Body of pancreas (tissue), 4 donors: ENCODE measurements around the gene KBTBD3. TPM values are rescaled to one million over a fixed set of nuclear protein-coding genes. Genes with fewer than 3 reads are reported as not detected.

Experiments used
- ATAC-seq: fragments of 150-250 bp; one replicate; pipeline ENCODE4 v1.9.1; 2016
- DNase-seq, 4 donors: peaks; one replicate each; pipeline ENCODE4 v3.0.0-alpha.2; 2019
- H3K27ac ChIP-seq, 4 donors: fragments of 200-600 bp; sonication (generic); 1 replicate in 3 of 4; 2 replicates in 1 of 4; pipeline versions ENCODE4 v1.5.1 to v1.6.1; 2016 to 2019; ENCODE audit warnings: mild to moderate bottlenecking in 1 of 4, mixed read lengths in 1 of 4, moderate library complexity in 1 of 4
- H3K27me3 ChIP-seq, 2 donors: fragments of 200-600 bp; sonication (generic); one replicate each; pipeline ENCODE4 v1.6.0; 2016; ENCODE audit warnings: mild to moderate bottlenecking in 1 of 2
- H3K36me3 ChIP-seq, 2 donors: fragments of 200-600 bp; sonication (generic); replicated peaks in 1 of 2; 2 replicates each; pipeline ENCODE4 v1.5.1; 2016; ENCODE audit warnings: low read depth in 2 of 2; ENCODE audit not compliant: insufficient read depth in 1 of 2
- H3K4me1 ChIP-seq: fragments of 200-600 bp; sonication (generic); one replicate; pipeline ENCODE4 v1.6.0; 2016
- H3K4me3 ChIP-seq, 2 donors: fragments of 200-600 bp; sonication (generic); 1 replicate in 1 of 2; 2 replicates in 1 of 2; pipeline ENCODE4 v1.5.1; 2016 to 2019
- H3K9me3 ChIP-seq, 3 donors: fragments of 200-600 bp; sonication (generic); 1 replicate in 2 of 3; 2 replicates in 1 of 3; pipeline ENCODE4 v1.5.1; 2016
- CTCF ChIP-seq, 7 experiments: fragments of 450-650 bp in 4 of 7; fragments of 200-600 bp in 3 of 7; sonication (generic) in 3 of 7; IDR thresholded peaks; one replicate each; pipeline ENCODE4 v1.5.1; 2016 to 2019; ENCODE audit warnings: antibody characterized with exemption in 7 of 7
- POLR2A ChIP-seq, 3 donors: fragments of 450-650 bp; IDR thresholded peaks; one replicate each; pipeline ENCODE4 v1.6.1; 2016; ENCODE audit warnings: antibody characterized with exemption in 3 of 3, mild to moderate bottlenecking in 2 of 3
- WGBS, 2 donors: methylation state at CpG; one replicate each; pipeline ENCODE4 v1.1.5; 2017; 5-methylcytosine and 5-hydroxymethylcytosine counted together
- intact Hi-C: fragments of 100-400 bp; cut with DNase I; formaldehyde crosslinking; loops from one replicate; pipeline ENCODE4 v1.15.1; 2023
- total RNA-seq, 2 donors: library from RNA; depleted of rRNA; stranded (reverse); fragments of >200 nt; gene quantifications; one replicate each; pipeline ENCODE4 v1.1.0, GENCODE V29; 2016

The KBTBD3 gene
- total RNA-seq, 2 donors from 2014 or later: 2.0 to 5.7 TPM

- DNase-seq (no peak), ATAC-seq (no peak)
- intact Hi-C loops: no loop called here
- Histone ChIP-seq H3K4me3 (no peak overlapping the region), H3K9me3 (no peaks in the 10 kb centered on the region), H3K4me1 (no peaks in the 10 kb centered on the region), H3K27ac (no peak overlapping the region), H3K36me3 (no peaks in the 10 kb centered on the region), H3K27me3 (no peaks in the 10 kb centered on the region)
- TF ChIP-seq POLR2A (IDR thresholded peaks at IDR 0.05) (no peak), CTCF (IDR thresholded peaks at IDR 0.05) (no peak)
- WGBS, 2 donors: 90 to 96% methylated on average over 4 of the region's 4 CpGs
Measured at GRCh38 chr11:106001304-106002012, 75.7 kb downstream of the KBTBD3 start.

Other genes with a start within 250 kb of the KBTBD3 start
- gene MSANTD4, start 55.1 kb downstream of the KBTBD3 start, total RNA-seq: 10 to 100 TPM in 1 of 2 donors, 1 to 10 TPM in 1; 4.9 to 19.5 TPM
- gene AASDHPPT, start 315 bp upstream of the KBTBD3 start, total RNA-seq: 10 to 100 TPM; 22.1 to 25.2 TPM